Measurements from ENCODE around the gene AMHR2.
A peak's percentile ranks its signal among the peaks of the same experiment; 100 is the strongest.
"Not testable (repeated sequence)": the region's sequence is repeated elsewhere in the genome, so short reads cannot be mapped to it uniquely, and the experiment has no call there.

AMHR2 gene

GRCh38 chr12:53419756-53420155, 3.9 kb upstream of the AMHR2 start:
- no peak overlapping the region for H4K91ac ChIP-seq (ENCODE audit: low read depth, low read length)
- H3K9me3 ChIP-seq (ENCODE audit: insufficient read depth, low read depth, low read length): no peaks in the 10 kb centered on the region
- H3K27me3 ChIP-seq (ENCODE audit: insufficient read depth, low read length): no peaks in the 10 kb centered on the region
- no peak overlapping the region for H3K23ac ChIP-seq (ENCODE audit: low read length)
- H4K12ac ChIP-seq (ENCODE audit: low read depth, low read length): no peak overlapping the region
- H3K79me2 ChIP-seq (ENCODE audit: control insufficient read depth, insufficient read depth, low read length, poor library complexity): no peaks in the 10 kb centered on the region
- no peak overlapping the region for H3K9ac ChIP-seq (ENCODE audit: low read length)
- DNase-seq: no peak
- no CpG with 5 or more reads among the region's 2 CpGs for WGBS (ENCODE audit: extremely low coverage, insufficient coverage, insufficient read length)
- no peak overlapping the region for H3K4ac ChIP-seq (ENCODE audit: low read depth, low read length)
- no peak overlapping the region for H2AFZ ChIP-seq (ENCODE audit: insufficient read depth, low read length, poor library complexity)
- no peak overlapping the region for H3K14ac ChIP-seq (ENCODE audit: low read length)
- no peak overlapping the region for H2BK12ac ChIP-seq (ENCODE audit: low read length)
- H3K4me1 ChIP-seq (ENCODE audit: control insufficient read depth in 1 of 2, insufficient read depth in 2 of 2, low read length in 2 of 2): peaks cover 5 to 20% of the 10 kb centered on the region in 2 experiments
- no peak overlapping the region for H4K8ac ChIP-seq (ENCODE audit: low read depth, low read length)
- H3K18ac ChIP-seq (ENCODE audit: low read length): no peak overlapping the region
- H2AK5ac ChIP-seq (ENCODE audit: low read length): no peak overlapping the region
- H3K4me3 ChIP-seq (ENCODE audit: low read depth, low read length): no peak overlapping the region
- H3K79me1 ChIP-seq (ENCODE audit: low read length): peaks cover 3% of the 10 kb centered on the region
- no peak overlapping the region for H2BK120ac ChIP-seq (ENCODE audit: insufficient read depth, low read length, poor library complexity)
- no peaks in the 10 kb centered on the region for H3K36me3 ChIP-seq (ENCODE audit: control insufficient read depth in 1 of 2, insufficient read depth in 2 of 2, low read length in 2 of 2)
- H2BK5ac ChIP-seq (ENCODE audit: low read depth, low read length, poor library complexity): no peak overlapping the region
- H3K4me2 ChIP-seq (ENCODE audit: low read length): no peak overlapping the region
- H3K27ac ChIP-seq (ENCODE audit: low read depth, low read length): no peak overlapping the region

DNA sequence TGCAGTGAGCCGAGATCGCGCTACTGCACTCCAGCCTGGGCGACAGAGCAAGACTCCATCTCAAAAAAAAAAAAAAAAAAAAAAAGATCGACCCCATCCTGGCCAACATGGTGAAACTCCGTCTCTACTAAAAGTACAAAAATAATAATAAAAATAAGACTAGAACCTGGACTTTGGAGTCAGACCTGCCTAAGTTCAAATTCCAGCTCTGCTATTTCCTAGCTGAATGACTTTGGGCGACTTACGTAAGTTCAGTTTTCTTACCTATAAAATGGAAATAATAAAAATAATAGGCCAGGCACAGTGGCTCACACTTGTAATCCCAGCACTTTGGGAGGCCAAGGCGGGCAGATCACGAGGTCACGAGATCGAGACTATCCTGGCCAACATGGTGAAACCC, 1.4 kb upstream of the AMHR2 start:
- not testable (repeated sequence) for H3K79me2 ChIP-seq (ENCODE audit: control insufficient read depth, insufficient read depth, low read length, poor library complexity); H3K9ac ChIP-seq (ENCODE audit: low read length); H2AK5ac ChIP-seq (ENCODE audit: low read length); H3K4me2 ChIP-seq (ENCODE audit: low read length); H2BK120ac ChIP-seq (ENCODE audit: insufficient read depth, low read length, poor library complexity); DNase-seq; H2BK12ac ChIP-seq (ENCODE audit: low read length); H3K23ac ChIP-seq (ENCODE audit: low read length); H3K14ac ChIP-seq (ENCODE audit: low read length); H3K36me3 ChIP-seq (ENCODE audit: control insufficient read depth in 1 of 2, insufficient read depth in 2 of 2, low read length in 2 of 2); H3K27me3 ChIP-seq (ENCODE audit: insufficient read depth, low read length); H3K18ac ChIP-seq (ENCODE audit: low read length); H4K12ac ChIP-seq (ENCODE audit: low read depth, low read length); H3K4ac ChIP-seq (ENCODE audit: low read depth, low read length); H4K91ac ChIP-seq (ENCODE audit: low read depth, low read length); H3K4me1 ChIP-seq (ENCODE audit: control insufficient read depth in 1 of 2, insufficient read depth in 2 of 2, low read length in 2 of 2); H3K4me3 ChIP-seq (ENCODE audit: low read depth, low read length); H3K79me1 ChIP-seq (ENCODE audit: low read length); H2BK5ac ChIP-seq (ENCODE audit: low read depth, low read length, poor library complexity); H4K8ac ChIP-seq (ENCODE audit: low read depth, low read length); H3K9me3 ChIP-seq (ENCODE audit: insufficient read depth, low read depth, low read length); H2AFZ ChIP-seq (ENCODE audit: insufficient read depth, low read length, poor library complexity); H3K27ac ChIP-seq (ENCODE audit: low read depth, low read length)
- WGBS (ENCODE audit: extremely low coverage, insufficient coverage, insufficient read length): no CpG with 5 or more reads among the region's 12 CpGs

- no CpG with 5 or more reads among the region's 9 CpGs for WGBS (ENCODE audit: extremely low coverage, insufficient coverage, insufficient read length)
- Histone ChIP-seq H2AFZ (ENCODE audit: insufficient read depth, low read length, poor library complexity) (no peak overlapping the region), H2AK5ac (ENCODE audit: low read length) (no peak overlapping the region), H3K9me3 (ENCODE audit: insufficient read depth, low read depth, low read length) (no peaks in the 10 kb centered on the region), H3K4ac (ENCODE audit: low read depth, low read length) (no peak overlapping the region), H4K12ac (ENCODE audit: low read depth, low read length) (no peak overlapping the region), H3K79me1 (ENCODE audit: low read length) (peaks cover 3% of the 10 kb centered on the region), H3K36me3 (ENCODE audit: control insufficient read depth in 1 of 2, insufficient read depth in 2 of 2, low read length in 2 of 2) (no peaks in the 10 kb centered on the region), H3K9ac (ENCODE audit: low read length) (peak overlapping the region; percentile 17), H3K79me2 (ENCODE audit: control insufficient read depth, insufficient read depth, low read length, poor library complexity) (no peaks in the 10 kb centered on the region), H3K27ac (ENCODE audit: low read depth, low read length) (no peak overlapping the region), H2BK5ac (ENCODE audit: low read depth, low read length, poor library complexity) (no peak overlapping the region), H3K27me3 (ENCODE audit: insufficient read depth, low read length) (no peaks in the 10 kb centered on the region), H3K18ac (ENCODE audit: low read length) (no peak overlapping the region), H2BK120ac (ENCODE audit: insufficient read depth, low read length, poor library complexity) (no peak overlapping the region), H4K91ac (ENCODE audit: low read depth, low read length) (no peak overlapping the region), H3K23ac (ENCODE audit: low read length) (no peak overlapping the region), H4K8ac (ENCODE audit: low read depth, low read length) (no peak overlapping the region), H2BK12ac (ENCODE audit: low read length) (no peak overlapping the region), H3K4me3 (ENCODE audit: low read depth, low read length) (no peak overlapping the region), H3K4me2 (ENCODE audit: low read length) (no peak overlapping the region), H3K14ac (ENCODE audit: low read length) (no peak overlapping the region), H3K4me1 (ENCODE audit: control insufficient read depth in 1 of 2, insufficient read depth in 2 of 2, low read length in 2 of 2) (peaks cover 0 to 9% of the 10 kb centered on the region in 2 experiments)
- no peak for DNase-seq
These were observed 1.2 kb downstream of the AMHR2 start for GRCh38 chr12:53424626-53425514.

- no peak overlapping the region for H4K12ac ChIP-seq (ENCODE audit: low read depth, low read length)
- no peak overlapping the region for H4K91ac ChIP-seq (ENCODE audit: low read depth, low read length)
- H3K23ac ChIP-seq (ENCODE audit: low read length): no peak overlapping the region
- no peaks in the 10 kb centered on the region for H3K36me3 ChIP-seq (ENCODE audit: control insufficient read depth in 1 of 2, insufficient read depth in 2 of 2, low read length in 2 of 2)
- H3K27me3 ChIP-seq (ENCODE audit: insufficient read depth, low read length): no peaks in the 10 kb centered on the region
- H2AK5ac ChIP-seq (ENCODE audit: low read length): no peak overlapping the region
- WGBS (ENCODE audit: extremely low coverage, insufficient coverage, insufficient read length): no CpG with 5 or more reads among the region's 11 CpGs
- no peaks in the 10 kb centered on the region for H3K79me2 ChIP-seq (ENCODE audit: control insufficient read depth, insufficient read depth, low read length, poor library complexity)
- no peak overlapping the region for H2BK120ac ChIP-seq (ENCODE audit: insufficient read depth, low read length, poor library complexity)
- H3K14ac ChIP-seq (ENCODE audit: low read length): no peak overlapping the region
- H3K27ac ChIP-seq (ENCODE audit: low read depth, low read length): no peak overlapping the region
- H3K4me2 ChIP-seq (ENCODE audit: low read length): no peak overlapping the region
- peaks cover 0 to 5% of the 10 kb centered on the region in 2 experiments for H3K4me1 ChIP-seq (ENCODE audit: control insufficient read depth in 1 of 2, insufficient read depth in 2 of 2, low read length in 2 of 2)
- H3K4ac ChIP-seq (ENCODE audit: low read depth, low read length): no peak overlapping the region
- no peaks in the 10 kb centered on the region for H3K9me3 ChIP-seq (ENCODE audit: insufficient read depth, low read depth, low read length)
- no peak for DNase-seq
- no peak overlapping the region for H2BK12ac ChIP-seq (ENCODE audit: low read length)
- H4K8ac ChIP-seq (ENCODE audit: low read depth, low read length): no peak overlapping the region
- no peak overlapping the region for H2BK5ac ChIP-seq (ENCODE audit: low read depth, low read length, poor library complexity)
- no peak overlapping the region for H3K4me3 ChIP-seq (ENCODE audit: low read depth, low read length)
- H3K9ac ChIP-seq (ENCODE audit: low read length): peak overlapping the region; percentile 17
- no peak overlapping the region for H2AFZ ChIP-seq (ENCODE audit: insufficient read depth, low read length, poor library complexity)
- H3K18ac ChIP-seq (ENCODE audit: low read length): no peak overlapping the region
- peaks cover 3% of the 10 kb centered on the region for H3K79me1 ChIP-seq (ENCODE audit: low read length)
These were observed 2.0 kb downstream of the AMHR2 start for GRCh38 chr12:53425515-53426150.

Data from trophoblast cell (in vitro differentiated cells and primary cell).